C4-2B (cell line): ENCODE results near the gene NOTCH3.

Experiments used
- ZFX ChIP-seq: fragments of 450-650 bp; IDR thresholded peaks from 2 replicates; pipeline ENCODE4 v1.6.1; 2017
- TF ChIP-seq, protein P1 (sequence below): fragments of 450-650 bp; conservative IDR thresholded peaks from 2 replicates; pipeline ENCODE4 v1.5.1; 2017; ENCODE audit warnings: mild to moderate bottlenecking

DNA sequence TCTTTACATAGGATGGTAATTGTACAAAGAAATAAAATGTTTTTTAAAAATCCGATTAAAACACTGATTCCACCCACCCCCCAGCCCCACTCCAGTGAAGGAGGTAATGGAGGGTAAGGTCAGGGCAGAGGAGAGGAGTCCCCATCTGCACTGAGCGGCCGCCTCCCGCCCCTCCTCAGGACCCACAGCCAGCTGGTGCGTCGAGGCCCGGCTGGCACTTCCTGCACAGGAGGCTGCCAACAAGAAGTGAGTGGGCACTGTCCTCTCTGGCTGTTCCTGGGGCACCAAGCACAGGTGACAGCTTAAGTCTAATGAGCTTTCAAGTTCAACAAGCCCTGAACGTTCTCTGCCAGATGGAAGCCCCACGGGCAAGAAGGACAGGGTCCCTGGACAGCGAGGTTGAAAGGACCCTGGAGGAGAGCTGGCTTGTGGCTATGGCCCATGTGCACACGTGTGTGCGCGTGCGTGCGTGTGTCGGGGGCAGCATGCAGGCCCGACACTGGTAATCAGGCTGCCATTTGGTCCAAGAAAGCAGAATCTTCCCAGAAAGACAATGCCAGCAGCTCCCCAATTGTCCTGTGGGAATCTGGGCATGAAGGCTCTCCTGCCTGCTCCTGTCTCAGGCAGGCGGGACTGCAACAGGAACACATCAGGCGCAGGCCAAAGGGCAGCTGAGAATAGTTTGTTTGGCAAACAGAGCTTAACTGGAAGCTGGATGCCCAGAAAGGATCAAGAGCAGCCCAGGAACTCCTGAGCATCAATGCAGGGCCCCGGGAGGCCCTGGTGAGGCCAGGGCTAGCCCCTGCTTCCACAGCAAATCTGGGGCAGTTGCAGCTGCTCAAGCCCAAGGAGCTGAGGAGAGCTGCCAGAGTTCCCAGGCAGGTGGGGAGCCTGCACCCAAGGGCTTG is 46.6 kb upstream of the NOTCH3 start:
- TF ChIP-seq, protein P1, sequence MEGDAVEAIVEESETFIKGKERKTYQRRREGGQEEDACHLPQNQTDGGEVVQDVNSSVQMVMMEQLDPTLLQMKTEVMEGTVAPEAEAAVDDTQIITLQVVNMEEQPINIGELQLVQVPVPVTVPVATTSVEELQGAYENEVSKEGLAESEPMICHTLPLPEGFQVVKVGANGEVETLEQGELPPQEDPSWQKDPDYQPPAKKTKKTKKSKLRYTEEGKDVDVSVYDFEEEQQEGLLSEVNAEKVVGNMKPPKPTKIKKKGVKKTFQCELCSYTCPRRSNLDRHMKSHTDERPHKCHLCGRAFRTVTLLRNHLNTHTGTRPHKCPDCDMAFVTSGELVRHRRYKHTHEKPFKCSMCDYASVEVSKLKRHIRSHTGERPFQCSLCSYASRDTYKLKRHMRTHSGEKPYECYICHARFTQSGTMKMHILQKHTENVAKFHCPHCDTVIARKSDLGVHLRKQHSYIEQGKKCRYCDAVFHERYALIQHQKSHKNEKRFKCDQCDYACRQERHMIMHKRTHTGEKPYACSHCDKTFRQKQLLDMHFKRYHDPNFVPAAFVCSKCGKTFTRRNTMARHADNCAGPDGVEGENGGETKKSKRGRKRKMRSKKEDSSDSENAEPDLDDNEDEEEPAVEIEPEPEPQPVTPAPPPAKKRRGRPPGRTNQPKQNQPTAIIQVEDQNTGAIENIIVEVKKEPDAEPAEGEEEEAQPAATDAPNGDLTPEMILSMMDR = no peak
- TF ChIP-seq ZFX = no peak
